Stimulated activated effector memory CD8-positive, alpha-beta T cell treated with anti-CD3 and anti-CD28 coated beads, Interleukin-12 subunit alpha, Interleukin-12 subunit beta, amount 100 ng/mL, for 72 hours (primary cell): ENCODE data around the gene SENP7.
A peak's percentile ranks its signal among the peaks of the same experiment; 100 is the strongest.
"Not testable (repeated sequence)": the region's sequence is repeated elsewhere in the genome, so short reads cannot be mapped to it uniquely, and the experiment has no call there.

Experiments
- ATAC-seq: fragments of 150-1000 bp; cut with Tn5 transposase; 2 replicates; pipeline ENCODE4 v1.10.0; 2021
- DNase-seq, 2 donors: peaks; one replicate each; pipeline ENCODE4 v3.0.0; 2021 to 2022; ENCODE audit warnings: low spot score in 2 of 2
- H3K27ac Mint-ChIP-seq: one replicate; pipeline ENCODE4 v1.8.0; 2022; ENCODE audit warnings: mild to moderate bottlenecking, mixed read lengths
- H3K36me3 Mint-ChIP-seq: one replicate; pipeline ENCODE4 v1.8.0; 2022; ENCODE audit warnings: mild to moderate bottlenecking, mixed read lengths
- H3K4me1 Mint-ChIP-seq: one replicate; pipeline ENCODE4 v1.8.0; 2022; ENCODE audit warnings: mixed read lengths
- H3K4me3 Mint-ChIP-seq: one replicate; pipeline ENCODE4 v1.8.0; 2022; ENCODE audit warnings: mild to moderate bottlenecking, mixed read lengths
- H3K9me3 Mint-ChIP-seq: one replicate; pipeline ENCODE4 v1.8.0; 2022; ENCODE audit warnings: mixed read lengths

SENP7 gene

DNA sequence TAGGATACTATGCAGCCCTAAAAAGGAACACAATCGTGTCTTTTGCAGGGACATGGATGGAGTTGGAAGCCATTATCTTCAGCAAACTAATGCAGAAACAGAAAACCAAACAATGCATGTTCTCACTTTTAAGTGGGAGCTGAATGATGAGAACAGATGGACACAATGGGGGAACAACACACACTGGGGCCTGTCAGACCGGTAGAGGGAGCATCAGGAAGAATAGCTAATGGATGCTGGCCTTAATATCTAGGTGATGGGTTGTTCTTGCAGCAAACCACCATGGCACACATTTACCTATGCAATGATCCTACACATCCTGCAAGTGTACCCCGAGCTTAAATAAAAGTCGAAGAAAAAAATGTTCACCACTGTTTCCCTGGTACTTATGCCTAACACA, 17.5 kb downstream of the SENP7 start:
- Mint-ChIP-seq H3K9me3 (no peaks in the 10 kb centered on the region), H3K27ac (no peak overlapping the region), H3K36me3 (peaks cover 25% of the 10 kb centered on the region), H3K4me3 (no peak overlapping the region), H3K4me1 (peaks cover 14% of the 10 kb centered on the region)
- ATAC-seq: no peak
- no peak for DNase-seq

DNA sequence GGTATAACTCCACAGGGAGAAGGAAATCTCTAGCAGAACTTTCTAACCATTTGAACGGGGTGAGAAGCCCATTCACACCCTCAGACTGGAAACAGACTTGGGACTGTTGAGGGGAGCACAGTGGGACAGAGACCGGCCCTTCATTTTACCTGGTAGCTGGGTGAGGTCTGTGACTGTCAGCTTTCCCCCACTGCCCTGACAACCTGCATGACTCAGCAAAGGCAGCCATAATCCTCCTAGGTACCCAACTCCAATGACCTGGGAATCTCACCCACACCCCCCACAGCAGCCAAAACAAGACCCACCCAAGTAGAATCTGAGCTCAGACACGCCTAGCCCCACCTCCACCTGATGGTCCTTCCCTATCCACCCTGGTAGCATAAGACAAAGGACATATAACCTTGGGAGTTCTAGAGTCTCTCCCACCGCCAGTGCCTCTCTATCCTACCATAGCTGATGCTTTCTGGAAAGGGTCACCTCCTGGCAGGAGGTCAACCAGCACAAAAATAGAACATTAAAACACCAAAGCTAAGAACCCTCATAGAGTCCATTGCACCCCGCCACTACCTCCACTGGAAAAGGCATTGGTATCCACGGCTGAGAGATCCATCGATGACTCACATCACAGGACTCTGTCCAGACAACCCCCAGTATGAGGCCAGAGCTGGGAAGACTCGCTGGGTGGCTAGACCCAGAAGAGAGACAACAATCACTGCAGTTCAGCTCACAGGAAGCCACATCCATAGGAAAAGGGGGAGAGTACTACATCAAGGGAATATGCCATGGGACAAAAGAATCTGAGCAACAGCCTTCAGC, 28.0 kb downstream of the SENP7 start:
- peak overlapping the region; percentile 33 for H3K27ac Mint-ChIP-seq
- DNase-seq (no peak), ATAC-seq (no peak)
- peaks cover 64% of the 10 kb centered on the region for H3K4me1 Mint-ChIP-seq
- H3K9me3 Mint-ChIP-seq: no peaks in the 10 kb centered on the region
- peaks cover 16% of the 10 kb centered on the region for H3K36me3 Mint-ChIP-seq
- H3K4me3 Mint-ChIP-seq: no peak overlapping the region

DNA sequence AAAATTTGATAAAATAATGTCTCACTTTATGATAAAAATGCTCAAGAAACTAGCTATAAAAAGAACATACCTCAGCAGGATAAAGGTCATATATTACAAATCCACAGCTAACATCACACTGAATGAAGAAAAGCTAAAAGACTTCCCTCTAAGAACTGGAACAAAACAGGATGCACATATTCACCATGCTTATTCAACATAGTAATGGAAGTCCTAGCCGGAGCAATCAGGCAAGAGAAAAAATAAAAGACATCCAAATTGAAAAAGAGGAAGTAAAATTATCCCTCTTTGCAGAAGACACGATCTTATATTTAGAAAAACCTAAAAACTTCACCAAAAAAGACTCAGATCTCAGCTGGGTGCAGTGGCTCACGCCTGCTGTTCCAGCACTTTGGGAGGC, 34.0 kb downstream of the SENP7 start:
- no peak for DNase-seq
- ATAC-seq: no peak
- no peak overlapping the region for H3K27ac Mint-ChIP-seq
- peaks cover 39% of the 10 kb centered on the region for H3K4me1 Mint-ChIP-seq
- H3K9me3 Mint-ChIP-seq: no peaks in the 10 kb centered on the region
- peaks cover 21% of the 10 kb centered on the region for H3K36me3 Mint-ChIP-seq
- H3K4me3 Mint-ChIP-seq: no peak overlapping the region

DNA sequence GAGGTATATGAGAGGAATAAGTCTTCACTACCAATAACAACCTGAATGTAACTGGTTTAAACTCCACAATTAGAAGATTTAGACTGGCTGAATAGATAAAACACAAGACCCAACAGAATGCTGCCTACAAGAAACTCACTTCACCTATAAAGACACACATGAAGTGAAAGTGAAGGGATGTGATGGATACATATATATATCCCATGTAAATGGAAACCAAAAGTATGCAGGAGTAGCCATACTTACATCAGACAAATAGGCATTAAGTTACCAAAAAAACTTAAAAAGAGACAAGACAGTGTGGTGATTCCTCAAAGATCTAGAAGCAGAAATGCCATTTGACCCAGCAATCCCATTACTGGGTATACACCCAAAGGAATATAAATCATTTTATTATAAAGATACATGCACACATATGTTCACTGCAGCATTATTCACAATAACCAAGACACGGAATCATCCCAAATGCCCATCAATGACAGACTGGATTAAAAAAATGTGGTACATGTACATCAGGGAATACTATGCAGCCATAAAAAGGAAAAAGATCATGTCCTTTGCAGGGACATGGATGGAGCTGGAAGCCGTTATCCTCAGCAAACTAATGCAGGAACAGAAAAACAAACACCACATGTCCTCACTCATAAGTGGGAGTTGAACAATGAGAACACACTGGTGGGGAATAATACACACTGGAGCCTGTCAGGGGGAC, 38.0 kb downstream of the SENP7 start:
- H3K4me3 Mint-ChIP-seq, H3K27ac Mint-ChIP-seq, ATAC-seq, H3K9me3 Mint-ChIP-seq, DNase-seq: not testable (repeated sequence)
- H3K36me3 Mint-ChIP-seq: peaks cover 21% of the 10 kb centered on the region
- H3K4me1 Mint-ChIP-seq: peaks cover 39% of the 10 kb centered on the region

DNA sequence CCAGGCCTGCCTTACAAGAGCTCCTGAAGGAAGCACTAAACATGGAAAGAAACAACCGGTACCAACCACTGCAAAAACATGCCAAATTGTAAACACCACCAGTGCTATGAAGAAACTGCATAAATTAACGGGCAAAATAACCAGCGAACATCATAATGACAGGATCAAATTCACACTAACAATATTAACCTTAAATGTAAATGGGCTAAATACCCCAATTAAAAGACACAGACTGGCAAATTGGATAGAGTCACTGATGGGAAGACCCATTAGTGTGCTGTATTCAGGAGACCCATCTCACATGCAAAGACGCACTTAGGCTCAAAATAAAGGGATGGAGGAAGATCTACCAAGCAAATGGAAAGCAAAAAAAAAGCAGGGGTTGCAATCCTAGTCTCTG, 44.3 kb downstream of the SENP7 start:
- H3K9me3 Mint-ChIP-seq, DNase-seq, ATAC-seq, H3K4me3 Mint-ChIP-seq, H3K36me3 Mint-ChIP-seq: not testable (repeated sequence)
- Mint-ChIP-seq H3K27ac (peak overlapping the region; percentile 5), H3K4me1 (peaks cover 61% of the 10 kb centered on the region)

DNA sequence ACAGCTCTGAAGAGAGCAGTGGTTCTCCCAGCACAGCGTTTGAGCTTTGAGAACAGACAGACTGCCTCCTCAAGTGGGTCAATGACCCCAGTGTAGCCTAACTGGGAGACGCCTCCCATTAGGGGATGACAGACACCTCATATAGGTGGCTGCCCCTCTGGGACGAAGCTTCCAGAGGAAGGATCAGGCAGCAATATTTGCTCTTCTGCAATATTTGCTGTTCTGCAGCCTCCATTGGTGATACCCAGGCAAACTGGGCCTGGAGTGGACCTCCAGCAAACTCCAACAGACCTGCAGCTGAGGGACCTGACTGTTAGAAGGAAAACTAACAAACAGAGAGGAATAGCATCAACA, 45.7 kb downstream of the SENP7 start:
- H3K27ac Mint-ChIP-seq: peak overlapping the region; percentile 26
- not testable (repeated sequence) for H3K36me3 Mint-ChIP-seq, DNase-seq, ATAC-seq, H3K9me3 Mint-ChIP-seq
- H3K4me3 Mint-ChIP-seq: peak overlapping the region; percentile 51
- H3K4me1 Mint-ChIP-seq: peaks cover 57% of the 10 kb centered on the region

DNA sequence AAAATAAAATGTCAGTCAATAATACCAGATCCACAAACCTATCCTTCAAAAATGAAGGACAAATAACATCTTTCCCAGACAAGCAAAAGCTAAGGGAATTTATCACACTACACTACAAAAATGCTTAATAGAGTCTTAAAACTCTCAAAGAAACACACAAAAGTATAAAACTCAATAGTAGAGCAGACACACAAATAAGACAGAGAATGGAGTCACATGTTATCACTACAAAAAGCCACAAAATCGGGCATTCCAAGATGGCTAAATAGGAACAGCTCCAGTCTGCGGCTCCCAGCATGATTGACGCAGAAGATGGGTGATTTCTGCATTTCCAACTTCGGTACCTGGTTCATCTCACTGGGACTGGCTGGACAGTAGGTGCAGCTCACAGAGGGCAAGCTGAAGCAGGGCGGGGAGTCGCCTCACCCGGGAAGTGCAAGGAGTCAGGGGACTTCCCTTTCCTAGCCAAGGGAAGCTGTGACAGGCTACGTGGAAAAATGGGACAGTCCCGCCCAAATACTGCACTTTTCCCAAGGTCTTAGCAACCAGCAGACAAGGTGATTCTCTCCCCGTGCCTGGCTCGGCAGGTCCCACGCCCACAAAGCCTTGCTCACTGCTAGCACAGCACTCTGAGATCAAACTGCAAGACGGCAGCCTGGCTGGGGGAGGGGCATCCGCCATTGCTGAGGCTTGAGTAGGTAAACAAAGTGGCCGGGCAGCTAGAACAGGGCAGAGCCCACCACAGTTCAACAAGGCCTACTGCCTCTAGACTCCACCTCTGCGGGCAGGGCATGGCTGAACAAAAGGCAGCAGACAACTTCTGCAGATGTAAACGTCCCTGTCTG, 46.3 kb downstream of the SENP7 start:
- DNase-seq: peak in 1 of 2 donors; percentile 3
- Mint-ChIP-seq H3K4me3 (peak overlapping the region; percentile 51), H3K9me3 (peaks cover 3% of the 10 kb centered on the region), H3K4me1 (peaks cover 60% of the 10 kb centered on the region), H3K36me3 (no peaks in the 10 kb centered on the region), H3K27ac (peak overlapping the region; percentile 26)
- ATAC-seq: peak; percentile 51

DNA sequence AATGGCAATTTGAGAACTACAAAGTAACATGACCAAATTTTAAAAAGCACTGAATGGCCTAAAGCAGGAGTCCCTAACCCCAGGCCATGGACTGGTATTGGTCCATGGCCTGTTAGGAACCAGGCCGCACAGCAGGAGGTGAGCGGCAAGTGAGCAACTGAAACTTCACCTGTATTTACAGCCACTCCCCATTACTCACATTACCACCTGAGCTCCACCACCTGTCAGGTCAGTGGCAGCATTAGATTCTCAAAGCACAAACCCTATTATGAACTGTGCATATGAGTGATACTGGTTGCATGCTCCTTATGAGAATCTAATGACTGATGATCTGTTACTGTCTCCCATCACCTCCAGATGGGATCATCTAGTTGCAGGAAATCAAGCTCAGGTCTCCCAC, 48.8 kb downstream of the SENP7 start:
- ATAC-seq (no peak), DNase-seq (no peak)
- no peak overlapping the region for H3K4me3 Mint-ChIP-seq
- H3K4me1 Mint-ChIP-seq: peaks cover 56% of the 10 kb centered on the region
- peaks cover 7% of the 10 kb centered on the region for H3K36me3 Mint-ChIP-seq
- H3K9me3 Mint-ChIP-seq: no peaks in the 10 kb centered on the region
- no peak overlapping the region for H3K27ac Mint-ChIP-seq

DNA sequence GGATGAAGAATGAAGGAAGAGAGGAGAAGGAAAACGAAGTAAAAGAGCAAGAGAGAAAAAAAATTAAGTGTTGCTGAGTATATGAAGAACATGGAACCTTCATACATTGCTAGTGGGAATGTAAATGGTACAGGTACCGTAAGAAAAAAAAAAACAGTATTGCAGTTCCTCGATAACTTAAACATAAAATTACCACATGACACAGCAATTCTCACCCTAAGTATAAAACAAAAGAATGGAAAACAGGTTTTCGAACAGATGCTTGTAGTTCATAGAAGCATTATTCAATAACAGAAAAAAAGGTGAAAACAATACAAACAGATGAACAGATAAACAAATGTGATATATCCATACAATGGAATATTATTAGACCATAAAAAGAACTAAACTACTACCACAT, 51.6 kb downstream of the SENP7 start:
- H3K4me1 Mint-ChIP-seq: peaks cover 28% of the 10 kb centered on the region
- peaks cover 31% of the 10 kb centered on the region for H3K36me3 Mint-ChIP-seq
- no peak overlapping the region for H3K27ac Mint-ChIP-seq

DNA sequence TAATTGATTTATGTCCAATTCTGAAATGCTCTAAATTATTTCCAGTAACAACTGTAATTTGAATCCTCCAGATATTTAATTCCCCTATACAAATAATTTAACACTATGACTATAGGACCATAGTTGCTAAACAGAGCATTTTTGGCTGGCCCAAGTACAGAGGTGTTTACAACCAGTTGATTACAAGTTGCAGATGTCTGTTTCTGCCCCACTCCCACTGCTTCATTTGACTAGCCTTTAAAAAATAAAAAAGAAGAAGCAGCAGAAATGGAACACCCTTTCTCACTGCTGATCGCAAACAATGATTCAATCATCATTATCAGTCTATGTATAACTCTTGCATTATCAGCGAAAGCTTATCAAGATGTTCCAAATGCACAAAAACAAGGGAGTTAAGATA, 54.6 kb downstream of the SENP7 start:
- H3K9me3 Mint-ChIP-seq: peaks cover 3% of the 10 kb centered on the region
- no peak overlapping the region for H3K27ac Mint-ChIP-seq
- ATAC-seq (no peak), DNase-seq (no peak)
- peaks cover 37% of the 10 kb centered on the region for H3K36me3 Mint-ChIP-seq
- H3K4me1 Mint-ChIP-seq: peaks cover 24% of the 10 kb centered on the region
- H3K4me3 Mint-ChIP-seq: no peak overlapping the region

More for the DNA sequence above, 51.6 kb downstream of the SENP7 start:
- ATAC-seq (no peak), DNase-seq (no peak)
- Mint-ChIP-seq H3K4me3 (no peak overlapping the region), H3K9me3 (no peaks in the 10 kb centered on the region)

DNA sequence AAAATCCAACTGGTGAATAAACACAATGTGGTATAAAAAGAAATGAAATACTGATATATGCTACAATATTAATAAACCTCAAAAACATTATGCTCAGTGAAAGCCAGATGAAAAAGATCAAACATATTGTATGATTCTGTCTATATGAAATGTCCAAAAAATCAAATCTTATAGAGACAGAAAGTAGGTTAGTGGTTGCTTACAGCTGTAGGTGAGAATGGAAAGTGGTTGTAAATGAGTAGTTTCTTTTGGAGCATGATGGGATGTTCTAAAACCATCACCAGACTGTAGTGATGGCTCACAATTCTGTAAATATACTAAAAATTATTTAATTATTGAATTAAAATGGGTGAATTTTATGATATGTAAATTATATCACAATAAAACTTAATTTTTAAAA, 58.4 kb downstream of the SENP7 start:
- Mint-ChIP-seq H3K9me3 (peaks cover 5% of the 10 kb centered on the region), H3K27ac (no peak overlapping the region), H3K36me3 (peaks cover 30% of the 10 kb centered on the region), H3K4me3 (no peak overlapping the region), H3K4me1 (peaks cover 28% of the 10 kb centered on the region)
- ATAC-seq: no peak
- no peak for DNase-seq

DNA sequence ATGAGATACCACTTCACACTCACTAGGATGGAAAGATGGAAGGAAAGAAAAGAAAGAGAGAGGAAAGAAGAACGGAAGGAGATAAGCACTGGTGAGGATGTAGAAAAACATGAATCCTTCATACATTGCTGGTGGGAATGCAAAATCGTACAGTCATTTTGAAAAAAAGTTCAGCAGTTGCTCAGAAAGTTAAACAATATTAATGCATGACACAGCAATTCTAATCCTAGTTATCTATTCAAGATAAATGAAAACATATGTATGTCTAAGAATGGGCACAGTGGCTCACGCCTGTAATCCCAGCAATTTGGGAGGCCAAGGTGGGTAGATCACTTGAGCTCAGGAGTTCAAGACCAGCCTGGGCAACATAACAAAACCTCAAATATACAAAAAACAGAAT, 59.1 kb downstream of the SENP7 start:
- Mint-ChIP-seq H3K4me3 (no peak overlapping the region), H3K36me3 (peaks cover 29% of the 10 kb centered on the region), H3K4me1 (peaks cover 33% of the 10 kb centered on the region), H3K9me3 (peaks cover 6% of the 10 kb centered on the region), H3K27ac (no peak overlapping the region)
- ATAC-seq (no peak), DNase-seq (no peak)

DNA sequence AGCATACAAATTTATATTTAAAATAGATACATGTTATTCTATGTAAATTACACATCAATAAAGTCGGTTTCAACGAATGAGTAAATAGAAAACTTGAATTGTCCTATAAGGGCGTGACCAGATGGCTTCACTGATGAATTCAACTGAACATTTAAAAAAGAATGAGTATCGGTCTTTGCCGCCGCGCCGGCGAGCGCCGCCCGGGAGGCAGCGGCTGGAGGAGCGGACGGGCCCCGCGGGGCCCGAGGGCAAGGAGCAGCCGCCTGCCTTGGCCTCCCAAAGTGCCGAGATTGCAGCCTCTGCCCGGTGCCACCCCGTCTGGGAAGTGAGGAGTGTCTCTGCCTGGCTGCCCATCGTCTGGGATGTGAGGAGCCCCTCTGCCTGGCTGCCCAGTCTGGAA, 74.4 kb downstream of the SENP7 start:
- DNase-seq, ATAC-seq, H3K27ac Mint-ChIP-seq, H3K4me3 Mint-ChIP-seq, H3K36me3 Mint-ChIP-seq, H3K9me3 Mint-ChIP-seq: not testable (repeated sequence)
- peaks cover 35% of the 10 kb centered on the region for H3K4me1 Mint-ChIP-seq

DNA sequence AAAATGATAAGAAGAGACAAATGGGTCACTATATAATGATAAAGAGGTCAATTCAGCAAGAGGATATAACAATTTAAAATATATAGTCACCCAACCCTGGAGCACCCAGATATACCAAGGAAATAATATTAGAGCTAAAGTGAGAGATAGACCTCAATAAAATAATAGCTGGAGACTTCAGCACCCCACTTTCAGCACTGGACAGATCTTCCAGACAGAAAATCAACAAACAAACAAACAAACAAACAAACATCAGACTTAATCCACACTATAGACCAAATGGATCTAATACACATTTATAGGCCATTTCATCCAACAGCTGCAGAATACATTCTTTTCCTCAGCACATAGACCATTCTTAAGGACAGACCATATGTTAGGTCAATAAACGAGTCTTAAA, 79.4 kb downstream of the SENP7 start:
- Mint-ChIP-seq H3K27ac (no peak overlapping the region), H3K9me3 (peaks cover 17% of the 10 kb centered on the region), H3K4me1 (peaks cover 24% of the 10 kb centered on the region), H3K36me3 (no peaks in the 10 kb centered on the region), H3K4me3 (no peak overlapping the region)
- DNase-seq: no peak
- no peak for ATAC-seq
